ENCODE results near the gene SLC37A1.

DNA sequence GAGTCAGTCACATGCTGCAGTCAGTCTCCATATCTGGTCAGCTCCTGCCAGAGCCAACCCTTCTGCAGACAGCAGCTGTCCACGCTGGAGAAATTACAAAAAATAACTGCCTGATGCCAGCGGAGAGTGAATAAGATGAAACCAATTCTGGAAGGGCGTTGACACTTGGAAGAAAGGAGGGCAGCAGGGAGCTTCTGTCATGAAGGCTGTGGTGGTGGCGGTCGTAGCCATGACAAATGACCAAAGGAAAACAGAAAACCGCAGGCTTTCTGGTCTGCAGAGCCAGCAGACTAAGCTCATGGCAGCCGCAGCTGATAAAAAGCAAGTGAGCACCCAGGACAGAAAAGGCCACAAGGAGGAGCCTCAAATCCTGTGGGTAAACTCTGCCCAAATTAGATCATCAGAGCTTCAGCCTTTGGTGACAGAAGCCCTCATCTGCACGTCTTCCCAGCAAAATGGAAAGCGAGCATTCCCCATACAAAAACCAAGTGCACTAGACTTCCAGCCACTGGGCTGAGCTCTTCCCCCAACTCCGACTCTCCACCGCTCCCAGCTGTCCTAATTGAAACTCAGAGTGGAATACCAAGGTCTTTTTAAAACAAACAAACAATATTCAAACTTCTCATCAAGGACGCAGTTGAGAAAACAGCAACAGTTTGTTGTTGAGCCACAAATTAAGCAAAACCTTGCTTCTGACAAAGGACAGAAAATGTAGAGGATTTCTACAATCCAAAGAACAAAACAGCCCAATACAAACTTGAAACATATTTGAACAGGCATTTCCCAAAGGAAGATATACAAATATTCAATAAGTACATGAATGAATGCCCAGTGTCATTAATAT lies 46.3 kb upstream of the SLC37A1 start:
- no peak for TF ChIP-seq HNF4G (IDR thresholded peaks at IDR 0.05)
- TF ChIP-seq, protein P1, sequence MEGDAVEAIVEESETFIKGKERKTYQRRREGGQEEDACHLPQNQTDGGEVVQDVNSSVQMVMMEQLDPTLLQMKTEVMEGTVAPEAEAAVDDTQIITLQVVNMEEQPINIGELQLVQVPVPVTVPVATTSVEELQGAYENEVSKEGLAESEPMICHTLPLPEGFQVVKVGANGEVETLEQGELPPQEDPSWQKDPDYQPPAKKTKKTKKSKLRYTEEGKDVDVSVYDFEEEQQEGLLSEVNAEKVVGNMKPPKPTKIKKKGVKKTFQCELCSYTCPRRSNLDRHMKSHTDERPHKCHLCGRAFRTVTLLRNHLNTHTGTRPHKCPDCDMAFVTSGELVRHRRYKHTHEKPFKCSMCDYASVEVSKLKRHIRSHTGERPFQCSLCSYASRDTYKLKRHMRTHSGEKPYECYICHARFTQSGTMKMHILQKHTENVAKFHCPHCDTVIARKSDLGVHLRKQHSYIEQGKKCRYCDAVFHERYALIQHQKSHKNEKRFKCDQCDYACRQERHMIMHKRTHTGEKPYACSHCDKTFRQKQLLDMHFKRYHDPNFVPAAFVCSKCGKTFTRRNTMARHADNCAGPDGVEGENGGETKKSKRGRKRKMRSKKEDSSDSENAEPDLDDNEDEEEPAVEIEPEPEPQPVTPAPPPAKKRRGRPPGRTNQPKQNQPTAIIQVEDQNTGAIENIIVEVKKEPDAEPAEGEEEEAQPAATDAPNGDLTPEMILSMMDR (IDR thresholded peaks at IDR 0.05; ENCODE audit: low read depth, low read length, missing input control) = peak; percentile 33
- TF ChIP-seq, protein P2, sequence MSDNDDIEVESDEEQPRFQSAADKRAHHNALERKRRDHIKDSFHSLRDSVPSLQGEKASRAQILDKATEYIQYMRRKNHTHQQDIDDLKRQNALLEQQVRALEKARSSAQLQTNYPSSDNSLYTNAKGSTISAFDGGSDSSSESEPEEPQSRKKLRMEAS (IDR thresholded peaks at IDR 0.05) = no peak
- TF ChIP-seq GABPA (IDR thresholded peaks at IDR 0.05 in 1 of 2, conservative IDR thresholded peaks at IDR 0.05 in 1 of 2) = no peak
- no peak for TF ChIP-seq YY1 (IDR thresholded peaks at IDR 0.05)
- TF ChIP-seq TAF1 (conservative IDR thresholded peaks at IDR 0.05) = no peak
- TF ChIP-seq, protein P3, sequence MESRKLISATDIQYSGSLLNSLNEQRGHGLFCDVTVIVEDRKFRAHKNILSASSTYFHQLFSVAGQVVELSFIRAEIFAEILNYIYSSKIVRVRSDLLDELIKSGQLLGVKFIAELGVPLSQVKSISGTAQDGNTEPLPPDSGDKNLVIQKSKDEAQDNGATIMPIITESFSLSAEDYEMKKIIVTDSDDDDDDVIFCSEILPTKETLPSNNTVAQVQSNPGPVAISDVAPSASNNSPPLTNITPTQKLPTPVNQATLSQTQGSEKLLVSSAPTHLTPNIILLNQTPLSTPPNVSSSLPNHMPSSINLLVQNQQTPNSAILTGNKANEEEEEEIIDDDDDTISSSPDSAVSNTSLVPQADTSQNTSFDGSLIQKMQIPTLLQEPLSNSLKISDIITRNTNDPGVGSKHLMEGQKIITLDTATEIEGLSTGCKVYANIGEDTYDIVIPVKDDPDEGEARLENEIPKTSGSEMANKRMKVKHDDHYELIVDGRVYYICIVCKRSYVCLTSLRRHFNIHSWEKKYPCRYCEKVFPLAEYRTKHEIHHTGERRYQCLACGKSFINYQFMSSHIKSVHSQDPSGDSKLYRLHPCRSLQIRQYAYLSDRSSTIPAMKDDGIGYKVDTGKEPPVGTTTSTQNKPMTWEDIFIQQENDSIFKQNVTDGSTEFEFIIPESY (IDR thresholded peaks at IDR 0.05) = no peak
- TF ChIP-seq, protein P4, sequence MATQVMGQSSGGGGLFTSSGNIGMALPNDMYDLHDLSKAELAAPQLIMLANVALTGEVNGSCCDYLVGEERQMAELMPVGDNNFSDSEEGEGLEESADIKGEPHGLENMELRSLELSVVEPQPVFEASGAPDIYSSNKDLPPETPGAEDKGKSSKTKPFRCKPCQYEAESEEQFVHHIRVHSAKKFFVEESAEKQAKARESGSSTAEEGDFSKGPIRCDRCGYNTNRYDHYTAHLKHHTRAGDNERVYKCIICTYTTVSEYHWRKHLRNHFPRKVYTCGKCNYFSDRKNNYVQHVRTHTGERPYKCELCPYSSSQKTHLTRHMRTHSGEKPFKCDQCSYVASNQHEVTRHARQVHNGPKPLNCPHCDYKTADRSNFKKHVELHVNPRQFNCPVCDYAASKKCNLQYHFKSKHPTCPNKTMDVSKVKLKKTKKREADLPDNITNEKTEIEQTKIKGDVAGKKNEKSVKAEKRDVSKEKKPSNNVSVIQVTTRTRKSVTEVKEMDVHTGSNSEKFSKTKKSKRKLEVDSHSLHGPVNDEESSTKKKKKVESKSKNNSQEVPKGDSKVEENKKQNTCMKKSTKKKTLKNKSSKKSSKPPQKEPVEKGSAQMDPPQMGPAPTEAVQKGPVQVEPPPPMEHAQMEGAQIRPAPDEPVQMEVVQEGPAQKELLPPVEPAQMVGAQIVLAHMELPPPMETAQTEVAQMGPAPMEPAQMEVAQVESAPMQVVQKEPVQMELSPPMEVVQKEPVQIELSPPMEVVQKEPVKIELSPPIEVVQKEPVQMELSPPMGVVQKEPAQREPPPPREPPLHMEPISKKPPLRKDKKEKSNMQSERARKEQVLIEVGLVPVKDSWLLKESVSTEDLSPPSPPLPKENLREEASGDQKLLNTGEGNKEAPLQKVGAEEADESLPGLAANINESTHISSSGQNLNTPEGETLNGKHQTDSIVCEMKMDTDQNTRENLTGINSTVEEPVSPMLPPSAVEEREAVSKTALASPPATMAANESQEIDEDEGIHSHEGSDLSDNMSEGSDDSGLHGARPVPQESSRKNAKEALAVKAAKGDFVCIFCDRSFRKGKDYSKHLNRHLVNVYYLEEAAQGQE (IDR thresholded peaks at IDR 0.05) = no peak
- TF ChIP-seq JUND (IDR thresholded peaks at IDR 0.05) = no peak
- no peak for TF ChIP-seq RXRA (IDR thresholded peaks at IDR 0.05)
- TF ChIP-seq RAD21 (IDR thresholded peaks at IDR 0.05) = peak; percentile 57 to 73
- no peak for TF ChIP-seq HNF4A (conservative IDR thresholded peaks at IDR 0.05)
- TF ChIP-seq FOXA1 (IDR thresholded peaks at IDR 0.05) = no peak
- TF ChIP-seq, protein P5, sequence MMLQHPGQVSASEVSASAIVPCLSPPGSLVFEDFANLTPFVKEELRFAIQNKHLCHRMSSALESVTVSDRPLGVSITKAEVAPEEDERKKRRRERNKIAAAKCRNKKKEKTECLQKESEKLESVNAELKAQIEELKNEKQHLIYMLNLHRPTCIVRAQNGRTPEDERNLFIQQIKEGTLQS (IDR thresholded peaks at IDR 0.05) = no peak

Measured in liver (tissue), 3 donors.